HG03342 (cell line): ENCODE results near the gene ANKRD63.

ENCODE experiments used
- ATAC-seq: cut with Tn5 transposase; IDR thresholded peaks from one replicate; pipeline ENCODE4 v1.9.1; 2021; ENCODE audit warnings: mild to moderate bottlenecking, moderate library complexity; ENCODE audit not compliant: unreplicated experiment

The ANKRD63 gene

DNA sequence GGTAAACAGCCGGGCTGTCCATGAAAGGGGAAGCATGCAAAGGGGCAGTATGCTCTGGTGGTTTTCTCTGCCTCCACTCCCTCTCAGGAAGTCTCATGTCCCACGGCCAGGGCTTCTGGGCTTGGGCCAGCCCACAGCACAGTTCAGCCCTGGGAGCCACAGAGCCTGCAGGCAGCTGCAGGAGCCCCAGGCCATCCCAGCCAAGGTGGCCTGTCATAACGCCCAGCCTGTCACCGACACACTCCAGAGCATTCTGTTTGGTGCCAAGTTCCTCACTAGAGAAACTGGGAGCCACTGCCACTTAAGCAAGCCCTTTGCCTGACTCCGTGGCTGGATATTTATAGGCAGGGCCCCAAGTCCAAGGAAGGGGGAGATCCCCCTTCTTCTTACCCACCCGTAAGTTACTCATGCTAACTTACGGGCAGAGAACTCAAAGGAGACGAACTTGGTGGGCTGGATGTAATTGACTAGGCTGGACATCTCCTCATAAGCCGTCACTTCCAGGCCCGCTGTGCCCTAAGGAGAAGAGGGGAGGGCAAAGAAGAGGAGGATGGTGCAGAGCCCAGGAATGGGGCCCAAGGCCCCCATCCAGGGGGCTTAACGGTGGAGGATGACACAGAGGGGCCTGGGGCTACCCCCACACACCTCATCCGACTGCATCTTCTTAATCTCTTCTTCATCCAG lies 13.2 kb upstream of the ANKRD63 start:
- no peak for ATAC-seq

- no peak for ATAC-seq
Observed at GRCh38 chr15:40295297-40295696, 12.4 kb upstream of the ANKRD63 start.

DNA sequence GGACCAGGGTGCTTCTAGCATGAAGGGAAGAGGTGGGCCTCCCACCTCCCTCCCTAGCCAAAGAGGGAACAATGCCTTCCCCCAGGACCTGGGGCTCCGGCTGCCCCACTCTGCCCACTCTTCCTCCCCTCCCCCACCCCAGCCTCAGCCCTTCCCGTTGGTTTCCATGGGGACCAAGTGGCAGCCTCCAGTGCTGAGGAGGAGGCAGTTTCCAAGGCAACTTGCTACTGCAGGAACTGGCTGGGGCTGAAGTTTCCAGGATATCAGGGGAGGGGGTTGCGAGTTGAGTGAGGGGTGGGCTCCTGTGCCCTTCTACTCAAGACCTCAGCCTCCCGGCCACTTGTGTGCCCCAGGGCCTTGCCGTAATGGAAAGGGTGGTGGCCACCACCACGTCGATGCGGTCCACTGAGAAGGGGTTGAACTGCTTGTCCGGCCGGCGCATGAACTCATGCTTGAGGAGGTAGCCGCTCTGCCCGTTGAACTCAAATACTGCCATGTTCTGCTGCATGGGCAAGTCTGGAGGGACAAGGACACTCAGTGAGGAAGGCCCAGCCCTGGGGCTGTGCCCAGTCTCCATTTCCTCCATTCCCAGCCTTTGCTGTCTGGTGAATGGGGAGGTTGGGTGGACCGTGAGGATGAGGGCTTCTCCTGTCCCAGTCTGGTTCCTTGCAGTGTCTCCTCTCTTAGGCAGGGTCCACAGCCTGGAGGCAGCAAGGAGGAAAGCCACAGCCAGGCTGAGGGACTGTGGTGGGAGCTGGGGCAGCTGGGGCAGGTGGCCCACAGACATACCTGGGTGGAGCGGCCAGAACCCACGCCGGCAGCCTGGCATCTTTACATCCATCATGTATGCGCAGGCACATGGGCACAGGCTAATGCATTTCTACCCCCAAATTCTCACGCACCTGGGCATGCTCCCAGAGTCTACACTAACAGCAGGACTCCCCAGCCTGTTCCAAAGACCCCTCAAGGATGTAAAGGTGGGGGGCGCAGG lies 11.3 kb upstream of the ANKRD63 start:
- no peak for ATAC-seq

DNA sequence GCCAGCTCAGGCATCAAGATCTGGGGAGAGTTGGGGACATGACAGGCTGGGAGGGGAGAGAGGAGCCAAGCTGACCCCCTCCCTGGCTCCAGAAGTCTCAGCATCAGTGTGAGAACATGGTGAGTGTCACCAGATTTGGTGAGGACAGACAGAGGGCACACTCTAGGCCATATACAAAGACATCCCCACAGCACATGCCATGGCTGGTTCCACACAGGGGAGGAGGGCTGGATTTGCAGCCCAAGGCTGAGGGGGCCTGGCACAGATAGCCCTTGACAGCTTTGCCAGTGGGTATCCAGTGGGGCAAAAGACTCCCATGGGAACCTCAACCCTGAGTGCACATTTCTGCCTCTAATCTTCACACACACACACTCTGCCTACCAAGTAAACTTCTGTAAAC lies 10.1 kb upstream of the ANKRD63 start:
- no peak for ATAC-seq

DNA sequence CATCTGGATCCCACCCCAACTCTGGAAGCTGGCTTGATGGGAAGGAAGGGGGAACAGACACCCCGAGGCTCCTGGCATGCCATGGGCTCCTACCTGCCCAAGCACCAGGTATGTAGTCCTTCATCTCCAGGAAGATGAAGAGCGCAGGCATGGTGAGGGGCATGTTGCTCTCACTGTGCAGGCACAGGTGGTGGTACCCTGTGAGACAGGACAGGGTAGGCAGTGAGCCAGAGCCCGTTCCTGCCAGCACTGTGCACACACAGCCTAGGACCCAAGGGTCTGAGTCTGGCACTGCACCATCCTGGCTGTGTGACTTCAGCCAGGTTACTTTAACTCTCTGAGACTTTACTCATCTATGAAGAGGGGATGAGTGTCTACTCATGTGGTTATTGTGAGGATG lies 9.4 kb upstream of the ANKRD63 start:
- ATAC-seq = no peak

DNA sequence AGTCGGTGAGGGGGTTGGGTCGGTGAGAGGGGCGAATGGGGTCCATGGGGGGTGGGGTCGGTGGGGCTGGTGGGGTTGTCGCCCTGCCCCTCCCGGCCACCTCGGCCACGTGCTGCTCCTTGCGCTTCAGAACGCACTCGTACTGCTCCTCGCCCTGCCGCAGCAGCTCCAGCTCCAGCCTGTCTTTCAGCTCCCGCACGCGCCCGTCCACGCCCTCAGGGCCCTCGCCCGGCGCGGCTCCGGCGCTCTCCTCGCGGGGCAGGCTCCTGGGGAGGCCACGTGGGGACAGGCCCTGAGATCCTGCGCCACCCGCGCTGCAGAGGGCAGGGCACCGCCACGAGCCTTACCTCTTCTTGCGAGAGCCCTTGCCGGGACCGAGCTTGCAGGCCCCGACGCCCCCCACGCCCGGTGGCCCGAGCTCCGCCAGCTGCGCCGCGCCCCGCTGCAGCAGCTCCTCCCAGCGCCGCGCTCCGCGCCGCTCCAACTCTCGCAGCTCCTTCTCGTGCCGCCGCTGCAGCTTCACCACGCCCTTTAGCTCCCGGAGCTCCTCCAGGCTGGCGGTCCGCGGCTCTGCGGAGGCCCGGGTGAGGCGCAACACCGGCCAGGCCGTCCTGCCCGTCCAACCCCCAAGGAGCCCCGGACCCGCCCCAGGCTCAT lies 8.2 kb upstream of the ANKRD63 start:
- ATAC-seq = no peak

DNA sequence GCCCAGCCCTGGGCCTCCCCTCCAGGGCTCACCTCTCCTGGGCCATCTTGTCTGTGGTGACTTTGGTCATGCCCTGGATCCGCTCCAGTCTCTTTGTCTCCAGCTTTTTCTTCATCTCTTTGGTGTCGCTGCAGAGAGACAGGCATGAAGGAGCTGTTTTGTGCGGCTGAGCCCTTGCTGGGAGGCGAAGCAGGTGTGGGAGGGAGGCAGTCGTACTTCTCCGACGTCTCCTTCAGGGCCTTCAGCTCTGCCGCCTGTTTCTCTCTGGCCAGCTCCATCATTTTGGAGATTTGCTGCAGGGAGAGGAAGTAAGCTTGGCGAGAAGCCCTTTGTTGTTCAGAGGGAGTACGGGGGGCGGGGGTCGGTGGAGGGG lies 7.7 kb upstream of the ANKRD63 start:
- ATAC-seq = no peak

DNA sequence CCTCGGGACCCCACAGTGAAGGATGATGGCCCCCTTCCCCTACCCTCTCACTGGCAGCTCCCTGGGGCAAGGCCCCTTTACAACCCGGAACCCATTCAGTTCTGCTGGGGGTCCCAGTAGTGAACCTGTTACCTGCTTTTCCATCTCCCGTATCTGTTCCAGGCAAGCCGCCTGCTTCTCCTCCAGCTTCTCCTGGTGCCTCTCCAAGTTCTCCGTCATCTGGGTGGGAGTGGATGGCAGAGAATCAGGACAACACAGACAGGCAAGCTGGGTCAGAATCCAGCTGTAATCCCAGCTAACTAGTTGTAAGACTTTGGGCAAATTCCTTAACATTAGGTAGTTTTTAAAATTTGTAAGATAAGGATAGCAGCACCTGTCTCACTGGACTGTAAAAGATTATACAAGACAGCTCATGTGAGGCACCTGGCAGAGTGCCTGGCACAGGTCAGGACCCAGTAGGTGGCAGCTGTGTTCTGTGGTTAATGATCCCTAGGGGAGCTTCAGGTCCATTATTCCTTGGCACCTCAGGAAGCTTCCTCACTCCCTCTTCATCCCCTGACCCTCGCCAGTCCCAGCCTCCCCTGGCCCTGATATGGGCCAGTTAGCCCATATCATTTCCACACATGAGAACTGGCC lies 6.4 kb upstream of the ANKRD63 start:
- ATAC-seq = no peak

GRCh38 chr15:40287968-40288367 lies 5.1 kb upstream of the ANKRD63 start:
- ATAC-seq = no peak

- ATAC-seq = no peak
Observed at GRCh38 chr15:40287505-40287904, 4.6 kb upstream of the ANKRD63 start.

GRCh38 chr15:40286794-40287193 lies 3.9 kb upstream of the ANKRD63 start:
- ATAC-seq = no peak

DNA sequence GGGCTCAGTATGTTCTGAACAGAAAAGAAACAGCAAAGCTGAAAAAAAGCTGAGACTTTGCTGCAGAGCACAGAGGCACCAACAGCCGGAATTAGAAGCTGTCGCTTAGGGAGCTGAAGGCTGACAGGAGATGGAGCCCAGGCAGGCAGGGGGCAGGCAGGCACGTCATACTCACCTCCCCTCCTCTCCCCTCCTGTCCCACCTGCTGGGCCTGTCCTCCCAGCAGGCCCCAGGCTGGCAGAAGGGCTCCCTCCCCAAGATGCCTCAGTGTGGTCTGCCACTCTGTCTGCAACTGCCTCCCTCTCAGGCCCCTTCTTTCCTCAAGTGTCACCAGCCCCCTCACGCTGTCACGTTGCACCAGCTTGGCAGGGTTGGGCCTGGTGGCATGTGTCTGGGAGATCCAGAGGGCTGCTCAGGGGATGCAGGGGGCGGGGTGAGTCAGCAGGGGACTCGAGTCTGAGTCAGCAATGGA lies 3.2 kb upstream of the ANKRD63 start:
- ATAC-seq = no peak

GRCh38 chr15:40285554-40286011 lies 2.7 kb upstream of the ANKRD63 start:
- ATAC-seq = no peak

DNA sequence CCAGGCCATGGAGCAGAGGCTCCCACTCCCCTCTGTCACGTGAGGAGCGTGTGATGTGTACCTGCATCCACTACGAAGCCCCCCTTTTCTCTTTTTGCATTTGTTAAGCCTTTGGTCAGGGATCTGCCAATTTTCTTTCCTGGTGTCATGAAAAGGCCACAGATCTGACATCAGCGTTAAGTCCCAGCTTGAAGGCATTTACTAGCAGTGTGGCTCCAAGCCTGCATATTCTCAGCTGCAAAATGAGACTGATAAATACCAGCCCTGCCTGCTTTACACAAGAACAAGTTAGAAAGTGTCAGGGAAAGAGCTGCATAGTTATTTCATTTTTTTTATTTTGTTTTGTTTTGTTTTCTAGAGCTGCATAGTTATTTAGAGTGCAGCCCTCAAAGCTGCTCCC lies 2.3 kb upstream of the ANKRD63 start:
- no peak for ATAC-seq

DNA sequence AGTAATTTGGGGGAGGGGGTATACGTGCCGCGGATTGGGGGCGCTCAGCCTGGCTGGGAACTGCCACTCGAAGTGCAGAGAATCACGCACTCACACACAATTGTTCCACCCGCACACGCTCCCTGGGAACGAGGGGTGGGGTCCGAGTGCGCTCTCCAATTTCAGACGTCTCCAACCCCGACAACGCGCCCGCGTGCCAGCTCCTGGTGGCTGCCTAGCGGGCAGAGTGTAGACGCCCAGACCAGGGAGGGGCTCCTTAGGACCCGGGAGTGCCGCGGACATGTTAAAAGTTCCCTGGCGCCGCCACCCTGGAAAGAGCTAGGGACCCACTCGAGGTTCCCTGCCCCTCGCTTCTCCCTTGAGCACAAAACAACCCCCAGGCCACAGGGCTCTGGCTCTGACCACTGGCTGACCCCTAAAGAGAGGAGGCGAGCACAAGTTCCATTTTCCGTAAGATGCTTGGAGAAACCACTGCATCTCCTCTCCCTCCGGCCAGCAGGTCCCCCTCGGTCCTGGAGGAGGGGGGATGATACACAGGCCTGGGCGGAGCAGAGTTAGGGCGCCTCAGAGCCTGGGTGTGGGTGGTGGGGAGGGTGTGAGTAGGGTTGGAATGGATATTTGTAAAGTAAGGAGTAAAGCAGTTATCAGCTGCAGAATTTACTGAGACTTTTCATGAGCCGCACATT lies 894 bp upstream of the ANKRD63 start:
- ATAC-seq = no peak

DNA sequence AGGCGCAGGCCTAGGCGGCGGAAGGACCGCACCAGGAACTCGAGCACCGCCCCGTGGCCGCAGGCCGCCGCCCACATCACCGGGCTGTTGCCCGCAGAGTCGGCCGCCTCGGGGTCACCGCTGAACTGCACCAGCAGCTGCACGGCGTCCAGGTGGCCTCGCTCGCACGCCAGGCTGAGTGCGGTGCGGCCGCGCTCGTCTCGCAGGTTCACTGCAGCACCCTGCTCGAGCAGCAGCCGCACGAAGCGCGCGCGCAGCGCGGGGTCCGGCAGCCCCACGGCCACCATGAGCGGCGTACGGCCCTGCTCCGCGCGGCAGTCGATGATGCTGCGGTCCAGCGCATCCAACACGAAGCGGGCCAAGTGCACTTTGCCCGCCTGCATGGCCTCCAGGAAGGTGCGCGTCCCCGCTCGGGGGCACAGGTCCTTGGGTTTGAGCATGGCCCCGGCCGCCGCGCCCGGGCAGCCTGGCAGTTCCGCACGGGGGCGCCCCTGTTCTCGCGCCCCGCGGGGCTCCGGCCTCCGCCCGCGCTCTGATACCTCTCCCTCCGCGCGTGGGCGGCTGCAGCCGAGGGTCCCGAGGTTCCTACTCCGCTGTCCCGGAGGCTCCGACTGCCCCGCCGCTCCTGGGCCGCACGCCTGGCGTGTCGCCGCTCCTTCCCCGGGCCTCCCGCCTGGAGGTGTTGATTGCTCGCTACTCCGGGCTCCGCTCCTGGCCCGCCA lies 556 bp downstream of the ANKRD63 start:
- no peak for ATAC-seq

DNA sequence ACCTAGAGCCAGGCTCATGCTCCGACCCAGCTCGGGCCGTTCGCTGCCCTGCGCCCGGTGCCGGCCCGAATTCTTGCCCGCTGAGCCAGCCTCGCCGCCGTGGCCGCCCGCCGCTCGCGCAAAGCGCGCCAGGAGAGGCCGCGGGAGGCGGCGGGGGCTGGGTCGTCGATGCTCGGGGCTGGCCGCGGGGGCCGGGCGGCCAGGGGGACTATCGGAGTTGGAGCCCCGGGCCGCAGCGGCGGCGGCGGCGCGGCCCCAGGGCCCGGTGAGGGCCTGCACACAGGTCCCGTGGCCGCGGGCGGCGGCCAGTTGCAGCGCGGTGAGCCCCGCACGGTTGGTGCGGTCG lies 1.1 kb downstream of the ANKRD63 start:
- ATAC-seq = no peak

DNA sequence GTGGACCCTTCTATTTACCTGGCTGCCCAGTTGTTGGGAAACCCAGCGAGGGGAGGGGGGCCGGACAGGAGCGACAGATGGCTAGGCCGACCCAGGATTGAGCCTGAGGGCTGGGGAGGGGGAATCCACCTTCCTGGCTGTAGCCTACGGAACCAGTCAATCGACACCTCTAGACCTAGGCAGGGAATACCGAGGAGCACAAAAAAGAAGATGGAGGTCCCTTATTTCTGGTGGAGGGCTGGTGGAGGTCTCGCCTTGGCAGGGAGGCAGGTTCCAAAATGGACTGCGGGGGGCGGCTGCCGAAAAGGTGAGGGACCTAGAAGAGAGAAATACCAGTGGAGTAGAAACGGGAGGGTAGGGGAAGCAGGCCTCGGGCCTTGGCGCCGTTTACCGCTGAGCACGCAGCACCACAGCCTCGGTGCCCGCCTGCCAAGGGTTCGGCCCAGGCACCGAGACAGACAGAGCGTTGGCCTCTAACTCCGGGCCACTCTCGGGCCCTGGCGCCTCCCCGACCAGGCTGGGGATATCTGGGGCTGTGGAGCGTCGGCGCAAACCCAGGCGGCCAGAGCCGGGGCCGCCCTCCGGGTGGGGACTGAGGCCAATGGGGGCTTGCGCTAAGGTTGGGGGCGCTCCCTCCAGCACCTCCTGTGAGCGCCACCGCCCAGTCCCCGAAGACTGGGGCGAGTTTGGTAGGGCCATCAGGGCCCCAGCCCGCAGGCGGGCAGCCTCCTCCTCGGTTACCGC lies 1.6 kb downstream of the ANKRD63 start:
- ATAC-seq = no peak
